Transverse colon (tissue), 4 donors: ENCODE results near the gene ITGBL1. TPM values are rescaled to one million over a fixed set of nuclear protein-coding genes. Genes with fewer than 3 reads are reported as not detected.

Source experiments
- DNase-seq: peaks from one replicate; pipeline ENCODE4 v3.0.0-alpha.2; 2019
- H3K27ac ChIP-seq, 4 donors: fragments of 200-600 bp; sonication (generic); 2 replicates each; pipeline ENCODE4 v1.5.1; 2016 to 2018; ENCODE audit warnings: inconsistent platforms in 4 of 4
- H3K27me3 ChIP-seq: fragments of 200-600 bp; sonication (generic); 2 replicates; pipeline ENCODE4 v1.5.1; 2017; ENCODE audit warnings: inconsistent platforms
- H3K36me3 ChIP-seq, 4 donors: fragments of 200-600 bp; sonication (generic); 2 replicates each; pipeline ENCODE4 v1.5.1; 2017 to 2019; ENCODE audit warnings: inconsistent platforms in 4 of 4
- H3K4me1 ChIP-seq, 4 donors: fragments of 200-600 bp; sonication (generic); 2 replicates each; pipeline ENCODE4 v1.5.1; 2017 to 2020; ENCODE audit warnings: inconsistent platforms in 4 of 4
- H3K4me3 ChIP-seq, 4 donors: fragments of 200-600 bp; sonication (generic); 1 replicate in 1 of 4; 2 replicates in 3 of 4; pipeline versions ENCODE4 v1.5.1 to v1.6.1; 2017 to 2019; ENCODE audit warnings: inconsistent platforms in 4 of 4
- H3K9me3 ChIP-seq, 2 donors: fragments of 200-600 bp; sonication (generic); 2 replicates each; pipeline ENCODE4 v1.5.1; 2017 to 2019; ENCODE audit warnings: inconsistent platforms in 2 of 2
- CTCF ChIP-seq, 5 experiments: fragments of 200-600 bp in 3 of 5; fragments of 450-650 bp in 2 of 5; sonication (generic) in 3 of 5; IDR thresholded peaks; 1 replicate in 2 of 5; 2 replicates in 3 of 5; pipeline ENCODE4 v1.5.1; 2016 to 2017; ENCODE audit warnings: antibody characterized with exemption in 5 of 5, inconsistent platforms in 3 of 5, mild to moderate bottlenecking in 2 of 5, moderate library complexity in 1 of 5
- EP300 ChIP-seq: sonication (generic); formaldehyde crosslinking; IDR thresholded peaks from one replicate; pipeline ENCODE4 v1.6.1; 2017; ENCODE audit warnings: antibody characterized with exemption, low read depth
- POLR2A ChIP-seq: fragments of 450-650 bp; IDR thresholded peaks from one replicate; pipeline ENCODE4 v1.6.1; 2016; ENCODE audit warnings: antibody characterized with exemption, mild to moderate bottlenecking, moderate library complexity
- POLR2AphosphoS5 ChIP-seq, 3 donors: sonication (generic); formaldehyde crosslinking; IDR thresholded peaks; one replicate each; pipeline ENCODE4 v1.6.1; 2016; ENCODE audit warnings: antibody characterized with exemption in 3 of 3
- WGBS, 2 donors: methylation state at CpG; one replicate each; pipeline ENCODE4 v1.1.5; 2018; ENCODE audit warnings: low coverage in 1 of 2; 5-methylcytosine and 5-hydroxymethylcytosine counted together
- in situ Hi-C, 4 donors: fragments of 200-750 bp; cut with MboI; loops; one replicate each; pipeline versions ENCODE4 v1.15.0 to v1.15.1; 2017; ENCODE audit warnings: low sequenced_read_pairs in 3 of 4, low pct_ligation_motif_present in 1 of 4, low pct_unique_long_range_greater_than_20kb in 1 of 4
- intact Hi-C: fragments of 100-400 bp; cut with DNase I; formaldehyde crosslinking; loops from one replicate; pipeline ENCODE4 v1.15.1; 2023; ENCODE audit warnings: low total_unique reads
- total RNA-seq, 4 donors: library from RNA; depleted of rRNA; stranded (reverse); fragments of >200 nt; gene quantifications; one replicate each; pipeline ENCODE4 v1.1.0, GENCODE V29; 2016

ITGBL1 gene
- total RNA-seq, 4 donors from 2014 or later, result 0.48 to 0.80 (median 0.68) TPM; not detected in 1

GRCh38 chr13:101654883-101655282 lies 202.4 kb downstream of the ITGBL1 start:
- in situ Hi-C loops (no loop called here), intact Hi-C loops (no loop called here)
- H3K4me1 ChIP-seq, result no peaks in the 10 kb centered on the region
- no peak overlapping the region for H3K27ac ChIP-seq
- no peaks in the 10 kb centered on the region for H3K27me3 ChIP-seq
- no peaks in the 10 kb centered on the region for H3K36me3 ChIP-seq
- no peak for TF ChIP-seq POLR2AphosphoS5 (IDR thresholded peaks at IDR 0.05)
- no peak for TF ChIP-seq EP300
- TF ChIP-seq POLR2A, result no peak
- no peak overlapping the region for H3K4me3 ChIP-seq
- no peak for DNase-seq
- 85 to 89% methylated on average over 4 of the region's 4 CpGs for WGBS, 2 donors
- H3K9me3 ChIP-seq, result no peaks in the 10 kb centered on the region

DNA sequence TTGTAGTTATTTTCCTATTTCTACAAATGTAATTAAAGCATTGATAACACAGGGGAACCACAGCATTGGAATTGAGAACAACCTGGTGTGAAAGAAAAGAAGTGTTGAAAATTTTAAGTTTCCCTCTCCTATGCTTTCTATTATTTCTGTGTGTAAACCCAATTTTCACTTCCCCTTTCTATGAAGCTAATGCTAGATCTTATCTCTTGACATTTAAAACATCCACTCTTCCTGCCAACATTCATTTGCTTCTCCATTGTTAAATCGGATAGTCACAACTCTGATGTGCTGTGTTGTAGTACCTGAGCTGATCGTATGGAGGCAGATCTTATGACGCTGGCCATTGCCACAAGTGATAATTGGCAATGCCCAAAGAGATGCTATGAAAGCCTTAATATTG lies 203.0 kb downstream of the ITGBL1 start:
- H3K27me3 ChIP-seq, result no peaks in the 10 kb centered on the region
- in situ Hi-C loops, result no loop called here

GRCh38 chr13:101660711-101661110 lies 208.2 kb downstream of the ITGBL1 start:
- no peaks in the 10 kb centered on the region for H3K4me1 ChIP-seq
- in situ Hi-C loops (no loop called here), intact Hi-C loops (no loop called here)

More for the DNA sequence above, 203.0 kb downstream of the ITGBL1 start:
- Histone ChIP-seq H3K27ac (no peak overlapping the region), H3K4me1 (no peaks in the 10 kb centered on the region), H3K9me3 (no peaks in the 10 kb centered on the region), H3K36me3 (no peaks in the 10 kb centered on the region), H3K4me3 (no peak overlapping the region)
- TF ChIP-seq CTCF (IDR thresholded peaks at IDR 0.05), result no peak
- TF ChIP-seq POLR2A, result no peak
- no peak for TF ChIP-seq POLR2AphosphoS5 (IDR thresholded peaks at IDR 0.05)
- TF ChIP-seq EP300, result no peak
- no peak for DNase-seq
- WGBS, 2 donors, result 72 to 88% methylated on average over 3 of the region's 3 CpGs
- intact Hi-C loops, result no loop called here

GRCh38 chr13:101661839-101662238 lies 209.4 kb downstream of the ITGBL1 start:
- in situ Hi-C loops (no loop called here), intact Hi-C loops (no loop called here)
- TF ChIP-seq EP300 (no peak), CTCF (IDR thresholded peaks at IDR 0.05) (no peak), POLR2A (no peak), POLR2AphosphoS5 (IDR thresholded peaks at IDR 0.05) (no peak)
- Histone ChIP-seq H3K4me1 (no peaks in the 10 kb centered on the region), H3K36me3 (no peaks in the 10 kb centered on the region), H3K9me3 (no peaks in the 10 kb centered on the region), H3K27me3 (no peaks in the 10 kb centered on the region), H3K27ac (no peak overlapping the region), H3K4me3 (no peak overlapping the region)
- 4 to 30% methylated on average over 4 of the region's 4 CpGs for WGBS, 2 donors
- DNase-seq, result no peak

More at GRCh38 chr13:101660711-101661110, 208.2 kb downstream of the ITGBL1 start:
- DNase-seq, result no peak
- Histone ChIP-seq H3K36me3 (no peaks in the 10 kb centered on the region), H3K27ac (no peak overlapping the region), H3K9me3 (no peaks in the 10 kb centered on the region), H3K27me3 (no peaks in the 10 kb centered on the region), H3K4me3 (no peak overlapping the region)
- TF ChIP-seq EP300 (no peak), CTCF (IDR thresholded peaks at IDR 0.05) (no peak), POLR2A (no peak), POLR2AphosphoS5 (IDR thresholded peaks at IDR 0.05) (no peak)
- 78 to 99% methylated on average over 2 of the region's 2 CpGs for WGBS, 2 donors

DNA sequence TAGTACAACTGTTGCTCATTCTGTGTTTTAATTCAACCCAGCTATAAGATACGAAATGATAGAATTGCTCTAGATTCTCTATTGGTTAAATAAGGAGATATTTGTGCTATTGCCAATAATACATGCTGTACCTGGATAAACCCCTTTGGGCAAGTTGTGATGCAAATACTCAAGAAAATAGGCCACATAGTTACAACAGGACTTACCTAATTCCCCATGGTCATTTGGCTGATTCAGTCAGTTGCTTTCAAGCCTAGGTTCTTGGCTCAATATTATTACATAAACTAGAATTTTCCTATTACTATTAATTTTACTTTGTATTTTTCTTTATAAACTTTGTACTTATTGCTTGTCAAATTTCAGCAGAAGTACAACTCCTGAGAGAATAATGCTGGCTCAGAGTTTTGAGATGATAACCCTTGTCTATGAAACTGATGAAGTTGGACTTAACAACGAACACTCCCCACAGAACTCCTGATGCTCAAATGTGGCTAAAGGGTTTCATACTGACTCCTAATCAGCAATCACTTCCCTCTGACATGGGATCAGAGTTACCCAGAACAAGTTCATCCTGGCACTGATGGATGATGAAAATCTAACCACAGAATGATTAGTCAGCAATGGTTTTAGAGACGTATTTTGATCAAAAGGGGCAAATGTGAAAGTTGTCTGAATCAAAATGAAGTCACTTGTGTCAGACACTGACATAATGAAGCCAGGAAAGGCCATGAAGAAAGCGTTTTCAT lies 221.1 kb downstream of the ITGBL1 start:
- WGBS, 2 donors, result 63 to 90% methylated on average over 2 to 4 of the region's 4 CpGs
- intact Hi-C loops (no loop called here), in situ Hi-C loops (no loop called here)
- Histone ChIP-seq H3K4me3 (no peak overlapping the region), H3K9me3 (no peaks in the 10 kb centered on the region), H3K27ac (no peak overlapping the region), H3K36me3 (no peaks in the 10 kb centered on the region), H3K27me3 (no peaks in the 10 kb centered on the region), H3K4me1 (no peaks in the 10 kb centered on the region)
- DNase-seq, result no peak
- TF ChIP-seq POLR2AphosphoS5 (IDR thresholded peaks at IDR 0.05) (no peak), POLR2A (no peak), CTCF (IDR thresholded peaks at IDR 0.05) (no peak), EP300 (no peak)
